GM23338 (cell line): Measurements from ENCODE around the gene ECSCR. TPM values are rescaled to one million over a fixed set of nuclear protein-coding genes. Genes with fewer than 3 reads are reported as not detected.

Experiments used
- ATAC-seq: fragments of 200-7000 bp; cut with Tn5 transposase; 3 replicates; pipeline ENCODE4 v1.9.1; 2020
- DNase-seq: peaks from one replicate; pipeline ENCODE4 v3.0.0-alpha.2; 2015; ENCODE audit warnings: low spot score
- H2AFZ ChIP-seq: fragments of 200-600 bp; sonication (generic); 2 replicates; pipeline ENCODE4 v1.8.0; 2016; ENCODE audit warnings: antibody characterized with exemption, mild to moderate bottlenecking, moderate library complexity
- H3F3A ChIP-seq: fragments of 200-600 bp; sonication (generic); replicated peaks from 2 replicates; pipeline ENCODE4 v1.8.0; 2017; ENCODE audit warnings: antibody characterized with exemption, mixed run types, low read depth
- H3K27ac ChIP-seq: fragments of 200-600 bp; sonication (generic); 2 replicates; pipeline ENCODE4 v1.6.1; 2016; ENCODE audit warnings: low read depth
- H3K27me3 ChIP-seq: fragments of 200-600 bp; sonication (generic); 2 replicates; pipeline ENCODE4 v1.8.0; 2016; ENCODE audit warnings: mild to moderate bottlenecking, mixed run types, moderate library complexity; ENCODE audit not compliant: insufficient read depth
- H3K36me3 ChIP-seq: fragments of 200-600 bp; sonication (generic); 2 replicates; pipeline ENCODE4 v1.8.0; 2016; ENCODE audit warnings: mild to moderate bottlenecking; ENCODE audit not compliant: insufficient read depth
- H3K4me1 ChIP-seq: fragments of 200-600 bp; sonication (generic); 2 replicates; pipeline ENCODE4 v1.8.0; 2016; ENCODE audit warnings: mild to moderate bottlenecking, moderate library complexity; ENCODE audit not compliant: insufficient read depth
- H3K4me2 ChIP-seq: fragments of 200-600 bp; sonication (generic); 2 replicates; pipeline ENCODE4 v1.7.1; 2017; ENCODE audit warnings: mixed run types
- H3K4me3 ChIP-seq: fragments of 200-600 bp; sonication (generic); 2 replicates; pipeline ENCODE4 v1.6.1; 2016; ENCODE audit warnings: mixed run types
- H3K79me2 ChIP-seq: fragments of 200-600 bp; sonication (generic); replicated peaks from 2 replicates; pipeline ENCODE4 v1.8.0; 2017; ENCODE audit warnings: mild to moderate bottlenecking; ENCODE audit not compliant: insufficient read depth
- H3K9me2 ChIP-seq: fragments of 200-600 bp; sonication (generic); 2 replicates; pipeline ENCODE4 v1.8.0; 2017; ENCODE audit not compliant: insufficient read depth
- H4K20me1 ChIP-seq: fragments of 200-600 bp; sonication (generic); replicated peaks from 2 replicates; pipeline ENCODE4 v1.8.0; 2017; ENCODE audit warnings: mild to moderate bottlenecking; ENCODE audit not compliant: insufficient read depth
- H3K27ac Mint-ChIP-seq: 2 replicates; pipeline ENCODE4 v1.8.0; 2020; ENCODE audit warnings: inconsistent platforms, mild to moderate bottlenecking, moderate library complexity, mixed read lengths
- H3K27me3 Mint-ChIP-seq: 3 replicates; pipeline ENCODE4 v1.8.0; 2022; ENCODE audit warnings: low read depth, mild to moderate bottlenecking, moderate library complexity, mixed read lengths, inconsistent platforms; ENCODE audit not compliant: insufficient read depth, poor library complexity
- H3K36me3 Mint-ChIP-seq: 3 replicates; pipeline ENCODE4 v1.8.0; 2021; ENCODE audit warnings: low read depth, mild to moderate bottlenecking, inconsistent platforms, moderate library complexity, mixed read lengths
- H3K4me1 Mint-ChIP-seq: 3 replicates; pipeline ENCODE4 v1.8.0; 2020; ENCODE audit warnings: mild to moderate bottlenecking, inconsistent platforms, mixed read lengths
- H3K4me3 Mint-ChIP-seq: 3 replicates; pipeline ENCODE4 v1.8.0; 2021; ENCODE audit warnings: moderate library complexity, mild to moderate bottlenecking, inconsistent platforms, mixed read lengths
- H3K9me3 Mint-ChIP-seq: 3 replicates; pipeline ENCODE4 v1.8.0; 2020; ENCODE audit warnings: moderate library complexity, mild to moderate bottlenecking, inconsistent platforms, mixed read lengths
- CREB1 ChIP-seq: fragments of 250-450 bp; sonication (Bioruptor Pico); IDR thresholded peaks from 2 replicates; pipeline ENCODE4 v1.5.0; 2020; ENCODE audit warnings: low read depth, mild to moderate bottlenecking, moderate library complexity
- CTCF ChIP-seq, 2 experiments: fragments of 200-600 bp in 1 of 2; sonication (generic) in 1 of 2; conservative IDR thresholded peaks; 2 replicates each; pipeline versions ENCODE4 v1.5.1 to v1.6.1; 2016 to 2017; ENCODE audit warnings: antibody characterized with exemption in 2 of 2, low read depth in 2 of 2, mild to moderate bottlenecking in 2 of 2, moderate library complexity in 1 of 2
- ETS1 ChIP-seq: IDR thresholded peaks from 2 replicates; pipeline ENCODE4 v1.6.1; 2016; ENCODE audit warnings: antibody characterized with exemption
- EZH2 ChIP-seq: fragments of 200-600 bp; sonication (generic); IDR thresholded peaks from one replicate; pipeline ENCODE4 v1.8.0; 2017; ENCODE audit warnings: antibody characterized with exemption, mild to moderate bottlenecking, low read depth; ENCODE audit not compliant: unreplicated experiment
- EZH2phosphoT487 ChIP-seq: fragments of 200-600 bp; sonication (generic); IDR thresholded peaks from one replicate; pipeline ENCODE4 v1.8.1; 2018; ENCODE audit warnings: antibody characterized with exemption; ENCODE audit not compliant: unreplicated experiment
- JUNB ChIP-seq: IDR thresholded peaks from one replicate; pipeline ENCODE4 v1.6.1; 2016; ENCODE audit warnings: antibody characterized with exemption; ENCODE audit not compliant: unreplicated experiment
- NANOG ChIP-seq: IDR thresholded peaks from 2 replicates; pipeline ENCODE4 v1.6.1; 2016; ENCODE audit warnings: antibody characterized with exemption, borderline replicate concordance
- POLR2AphosphoS5 ChIP-seq: IDR thresholded peaks from 2 replicates; pipeline ENCODE4 v1.6.1; 2016; ENCODE audit warnings: antibody characterized with exemption, low read depth
- REST ChIP-seq: IDR thresholded peaks from one replicate; pipeline ENCODE4 v1.6.1; 2018; ENCODE audit warnings: antibody characterized with exemption; ENCODE audit not compliant: unreplicated experiment
- STAT1 ChIP-seq: IDR thresholded peaks from one replicate; pipeline ENCODE4 v1.6.1; 2016; ENCODE audit warnings: antibody characterized with exemption; ENCODE audit not compliant: unreplicated experiment
- ZNF114 ChIP-seq: fragments of 250-450 bp; sonication (Bioruptor Pico); IDR thresholded peaks from 2 replicates; pipeline ENCODE4 v1.5.0; 2020; ENCODE audit warnings: mild to moderate bottlenecking, moderate library complexity
- ZNF331 ChIP-seq: fragments of 250-450 bp; sonication (Bioruptor Pico); IDR thresholded peaks from 2 replicates; pipeline ENCODE4 v1.5.0; 2020; ENCODE audit warnings: low read depth, mild to moderate bottlenecking, moderate library complexity
- ZNF462 ChIP-seq: fragments of 250-450 bp; sonication (Bioruptor Pico); IDR thresholded peaks from 2 replicates; pipeline ENCODE4 v1.5.0; 2020; ENCODE audit warnings: mild to moderate bottlenecking, moderate library complexity
- polyA plus RNA-seq: library from polyadenylated mRNA; unstranded; fragments of >200 nt; fragmentation: Nextera tagmentation; extraction: Ambion mirVana; gene quantifications from 2 replicates; pipeline ENCODE4 v1.2.1, GENCODE V29; 2016
- total RNA-seq: library from RNA; depleted of rRNA; stranded (reverse); fragments of >200 nt; shearing (Covaris generic); gene quantifications from 2 replicates; pipeline ENCODE4 v1.2.3, GENCODE V29; 2014

Gene ECSCR
- total and polyA plus RNA-seq, 2 experiments from 2014 or later, result 2.2 to 2.6 TPM

- no peaks in the 10 kb centered on the region for H3K9me3 Mint-ChIP-seq
- Histone ChIP-seq H3K36me3 (no peaks in the 10 kb centered on the region), H3K27ac (no peak overlapping the region), H3K79me2 (no peaks in the 10 kb centered on the region), H3K4me2 (no peak overlapping the region), H3K9me2 (no peaks in the 10 kb centered on the region), H3F3A (no peaks in the 10 kb centered on the region), H2AFZ (peak overlapping the region; percentile 69; the same call in 1 of the 2 replicates), H3K27me3 (no peaks in the 10 kb centered on the region), H4K20me1 (no peaks in the 10 kb centered on the region), H3K4me1 (0 out of 2 replicates have a peak, but pooled peaks cover 1% of the 10 kb centered on the region), H3K4me3 (no peak overlapping the region)
- H3K27me3 Mint-ChIP-seq, result peaks cover 10% of the 10 kb centered on the region
- peaks cover 11% of the 10 kb centered on the region for H3K4me1 Mint-ChIP-seq
- DNase-seq (no peak), ATAC-seq (no peak)
- H3K36me3 Mint-ChIP-seq, result no peaks in the 10 kb centered on the region
- H3K4me3 Mint-ChIP-seq, result no peak overlapping the region
- no peak for TF ChIP-seq ZNF114 (CRISPR knock-in tag)
- no peak for TF ChIP-seq STAT1
- no peak for TF ChIP-seq ETS1
- no peak for TF ChIP-seq REST
- no peak for TF ChIP-seq ZNF462 (CRISPR knock-in tag)
- no peak for TF ChIP-seq CTCF (conservative IDR thresholded peaks at IDR 0.05; ENCODE audit: low read depth in 2 of 2)
- no peak for TF ChIP-seq EZH2
- TF ChIP-seq NANOG, result no peak
- no peak for TF ChIP-seq EZH2phosphoT487
- no peak for TF ChIP-seq ZNF331 (CRISPR knock-in tag)
- TF ChIP-seq JUNB, result no peak
- no peak for TF ChIP-seq CREB1 (CRISPR knock-in tag)
- no peak for TF ChIP-seq POLR2AphosphoS5
- no peak overlapping the region for H3K27ac Mint-ChIP-seq
Measured at GRCh38 chr5:139481122-139481533, 18.6 kb upstream of the ECSCR start.
